Measurements from ENCODE around the gene WWOX. TPM values are rescaled to one million over a fixed set of nuclear protein-coding genes. Genes with fewer than 3 reads are reported as not detected.

WWOX gene
- total and polyA plus RNA-seq, 2 of the 4 experiments (the other 2 are of a cell fraction): 2.7 to 5.4 TPM

GRCh38 chr16:78689028-78689427 lies 589.6 kb downstream of the WWOX start:
- no peaks in the 10 kb centered on the region for H3K4me1 ChIP-seq (ENCODE audit: control insufficient read depth, insufficient read depth, low read length)
- no peak overlapping the region for H3K23ac ChIP-seq (ENCODE audit: low read depth, low read length)
- H3K4me3 ChIP-seq (ENCODE audit: insufficient read depth, low read depth, low read length): no peak overlapping the region
- H3K4ac ChIP-seq (ENCODE audit: low read depth, low read length): no peak overlapping the region
- H3K79me1 ChIP-seq (ENCODE audit: low read depth in 1 of 2, low read length in 2 of 2): no peaks in the 10 kb centered on the region
- H2AFZ ChIP-seq (replicated peaks; ENCODE audit: low read length, poor library complexity): no peak overlapping the region
- H3K27me3 ChIP-seq (ENCODE audit: control insufficient read depth, insufficient read depth, low read length): no peaks in the 10 kb centered on the region
- no peak overlapping the region for H4K91ac ChIP-seq (ENCODE audit: insufficient read depth, low read depth, low read length)
- no CpG with 5 or more reads among the region's 2 CpGs for WGBS, 2 experiments (ENCODE audit: extremely low coverage in 2 of 2, insufficient read length in 1 of 2)
- no peaks in the 10 kb centered on the region for H3K9me1 ChIP-seq (ENCODE audit: insufficient read depth, low read length)
- ATAC-seq (ENCODE audit: low read depth) (no peak), DNase-seq (peak; percentile 1)
- H2BK120ac ChIP-seq (ENCODE audit: low read depth, low read length): no peak overlapping the region
- intact Hi-C loops (cut with micrococcal nuclease) (no loop called here), dilution Hi-C loops (cut with HindIII; ENCODE audit: low sequenced_read_pairs, unreplicated experiment) (no loop called here), in situ Hi-C loops (cut with MboI; ENCODE audit: low sequenced_read_pairs) (no loop called here)
- H2AK5ac ChIP-seq (ENCODE audit: low read depth, low read length): no peak overlapping the region
- no peak overlapping the region for H3K18ac ChIP-seq (ENCODE audit: low read depth, low read length)
- H2BK15ac ChIP-seq (ENCODE audit: low read depth, low read length): no peak overlapping the region
- no peak overlapping the region for H2AK9ac ChIP-seq (replicated peaks; ENCODE audit: low read depth, low read length, poor library complexity)
- TF ChIP-seq RAD21 (IDR thresholded peaks at IDR 0.05; ENCODE audit: low read length): no peak
- no peak for TF ChIP-seq SMC3 (IDR thresholded peaks at IDR 0.05; ENCODE audit: low read depth, low read length)
- no peak for TF ChIP-seq RCOR1 (IDR thresholded peaks at IDR 0.05; ENCODE audit: insufficient replicate concordance, low read length)
- TF ChIP-seq MAZ (IDR thresholded peaks at IDR 0.05; ENCODE audit: borderline replicate concordance, low read depth, low read length): no peak
- TF ChIP-seq USF2 (IDR thresholded peaks at IDR 0.05; ENCODE audit: low read depth, low read length): no peak
- TF ChIP-seq NFE2L2 (IDR thresholded peaks at IDR 0.05; ENCODE audit: low read depth, low read length): no peak
- TF ChIP-seq RFX5 (IDR thresholded peaks at IDR 0.05; ENCODE audit: low read depth, low read length): no peak
- TF ChIP-seq CHD1 (IDR thresholded peaks at IDR 0.05; ENCODE audit: low read depth, low read length): no peak
- no peak for TF ChIP-seq BHLHE40 (IDR thresholded peaks at IDR 0.05; ENCODE audit: low read depth, low read length)
- no peak for TF ChIP-seq ELK1 (IDR thresholded peaks at IDR 0.05; ENCODE audit: borderline replicate concordance, low read depth, low read length)
- TF ChIP-seq CEBPB (IDR thresholded peaks at IDR 0.05; ENCODE audit: low read depth, low read length): no peak
- TF ChIP-seq MXI1 (IDR thresholded peaks at IDR 0.05; ENCODE audit: borderline replicate concordance, low read depth, low read length): no peak
- TF ChIP-seq CTCF (conservative IDR thresholded peaks at IDR 0.05; ENCODE audit: low read depth, low read length): no peak
- no peak for TF ChIP-seq MAFK (IDR thresholded peaks at IDR 0.05; ENCODE audit: low read depth, low read length)
- TF ChIP-seq POLR2A (IDR thresholded peaks at IDR 0.05; ENCODE audit: low read depth, low read length): no peak
- H4K5ac ChIP-seq (ENCODE audit: low read depth, low read length): no peak overlapping the region
- no peaks in the 10 kb centered on the region for H4K20me1 ChIP-seq (ENCODE audit: insufficient read depth, low read length)
- no peak overlapping the region for H3K4me2 ChIP-seq (ENCODE audit: low read depth, low read length)
- H3K9ac ChIP-seq (ENCODE audit: low read depth, low read length): no peak overlapping the region
- no peak overlapping the region for H3K14ac ChIP-seq (replicated peaks; ENCODE audit: low read depth, low read length)
- no peak overlapping the region for H4K8ac ChIP-seq (ENCODE audit: low read depth in 2 of 2, low read length in 2 of 2)
- H3K27ac ChIP-seq (ENCODE audit: insufficient read depth, low read length): no peak overlapping the region
- no TSS peak for BruUV-seq (replicated peaks)
- H3K36me3 ChIP-seq (ENCODE audit: control insufficient read depth, insufficient read depth, low read length): no peaks in the 10 kb centered on the region
- ChIA-PET POLR2A (ENCODE audit: unreplicated experiment) (no interaction called here), CTCF (no interaction called here)
- H2BK20ac ChIP-seq (ENCODE audit: low read depth, low read length): no peak overlapping the region
- peaks cover 10% of the 10 kb centered on the region for H3K9me3 ChIP-seq (ENCODE audit: control insufficient read depth, insufficient read depth, low read length)
- H2BK5ac ChIP-seq (ENCODE audit: low read depth, low read length, poor library complexity, severe bottlenecking): no peak overlapping the region
- no peak overlapping the region for H3K56ac ChIP-seq (ENCODE audit: extremely low read depth, insufficient read depth, low read length)
